ENCODE results near the gene PLEKHG5.

DNA sequence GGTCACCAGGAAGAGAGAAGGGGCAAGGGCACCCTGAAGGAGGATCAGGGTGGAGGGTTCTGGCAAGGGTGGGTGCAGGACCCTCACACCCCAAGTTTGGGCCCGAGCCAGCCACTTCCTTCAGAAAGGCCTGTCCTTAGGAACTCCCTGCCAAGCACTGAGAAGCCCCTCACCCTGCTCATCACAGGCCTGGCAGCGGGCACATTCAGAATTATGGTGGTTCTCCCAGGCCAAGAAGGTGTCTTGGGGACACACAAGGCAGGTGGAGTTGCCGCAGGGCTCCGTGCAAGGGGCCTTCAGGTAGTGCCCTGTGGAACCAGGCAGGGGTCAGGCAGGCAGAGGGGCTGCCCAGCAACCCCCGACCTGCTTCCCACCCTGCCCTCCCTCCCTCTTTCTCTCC, 26.6 kb downstream of the PLEKHG5 start:
- TF ChIP-seq SIN3A (IDR thresholded peaks at IDR 0.05; ENCODE audit: low read depth, low read length) (no peak), EP300 (IDR thresholded peaks at IDR 0.05; ENCODE audit: borderline replicate concordance in 1 of 2, control insufficient read depth in 1 of 2, low read depth in 2 of 2, low read length in 2 of 2) (no peak), JUNB (IDR thresholded peaks at IDR 0.05) (no peak), EZH2 (IDR thresholded peaks at IDR 0.05; ENCODE audit: borderline replicate concordance, control insufficient read depth, low read depth, low read length) (no peak)
- TF ChIP-seq, protein P1, sequence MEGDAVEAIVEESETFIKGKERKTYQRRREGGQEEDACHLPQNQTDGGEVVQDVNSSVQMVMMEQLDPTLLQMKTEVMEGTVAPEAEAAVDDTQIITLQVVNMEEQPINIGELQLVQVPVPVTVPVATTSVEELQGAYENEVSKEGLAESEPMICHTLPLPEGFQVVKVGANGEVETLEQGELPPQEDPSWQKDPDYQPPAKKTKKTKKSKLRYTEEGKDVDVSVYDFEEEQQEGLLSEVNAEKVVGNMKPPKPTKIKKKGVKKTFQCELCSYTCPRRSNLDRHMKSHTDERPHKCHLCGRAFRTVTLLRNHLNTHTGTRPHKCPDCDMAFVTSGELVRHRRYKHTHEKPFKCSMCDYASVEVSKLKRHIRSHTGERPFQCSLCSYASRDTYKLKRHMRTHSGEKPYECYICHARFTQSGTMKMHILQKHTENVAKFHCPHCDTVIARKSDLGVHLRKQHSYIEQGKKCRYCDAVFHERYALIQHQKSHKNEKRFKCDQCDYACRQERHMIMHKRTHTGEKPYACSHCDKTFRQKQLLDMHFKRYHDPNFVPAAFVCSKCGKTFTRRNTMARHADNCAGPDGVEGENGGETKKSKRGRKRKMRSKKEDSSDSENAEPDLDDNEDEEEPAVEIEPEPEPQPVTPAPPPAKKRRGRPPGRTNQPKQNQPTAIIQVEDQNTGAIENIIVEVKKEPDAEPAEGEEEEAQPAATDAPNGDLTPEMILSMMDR (IDR thresholded peaks at IDR 0.05 in 2 of 3, conservative IDR thresholded peaks at IDR 0.05 in 1 of 3; ENCODE audit: control insufficient read depth in 2 of 3, extremely low read depth in 1 of 3, insufficient read depth in 1 of 3, low read depth in 3 of 3, low read length in 3 of 3), result no peak
- TF ChIP-seq, protein P2, sequence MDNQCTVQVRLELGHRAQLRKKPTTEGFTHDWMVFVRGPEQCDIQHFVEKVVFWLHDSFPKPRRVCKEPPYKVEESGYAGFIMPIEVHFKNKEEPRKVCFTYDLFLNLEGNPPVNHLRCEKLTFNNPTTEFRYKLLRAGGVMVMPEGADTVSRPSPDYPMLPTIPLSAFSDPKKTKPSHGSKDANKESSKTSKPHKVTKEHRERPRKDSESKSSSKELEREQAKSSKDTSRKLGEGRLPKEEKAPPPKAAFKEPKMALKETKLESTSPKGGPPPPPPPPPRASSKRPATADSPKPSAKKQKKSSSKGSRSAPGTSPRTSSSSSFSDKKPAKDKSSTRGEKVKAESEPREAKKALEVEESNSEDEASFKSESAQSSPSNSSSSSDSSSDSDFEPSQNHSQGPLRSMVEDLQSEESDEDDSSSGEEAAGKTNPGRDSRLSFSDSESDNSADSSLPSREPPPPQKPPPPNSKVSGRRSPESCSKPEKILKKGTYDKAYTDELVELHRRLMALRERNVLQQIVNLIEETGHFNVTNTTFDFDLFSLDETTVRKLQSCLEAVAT (IDR thresholded peaks at IDR 0.05), result no peak
- TF ChIP-seq, protein P3, sequence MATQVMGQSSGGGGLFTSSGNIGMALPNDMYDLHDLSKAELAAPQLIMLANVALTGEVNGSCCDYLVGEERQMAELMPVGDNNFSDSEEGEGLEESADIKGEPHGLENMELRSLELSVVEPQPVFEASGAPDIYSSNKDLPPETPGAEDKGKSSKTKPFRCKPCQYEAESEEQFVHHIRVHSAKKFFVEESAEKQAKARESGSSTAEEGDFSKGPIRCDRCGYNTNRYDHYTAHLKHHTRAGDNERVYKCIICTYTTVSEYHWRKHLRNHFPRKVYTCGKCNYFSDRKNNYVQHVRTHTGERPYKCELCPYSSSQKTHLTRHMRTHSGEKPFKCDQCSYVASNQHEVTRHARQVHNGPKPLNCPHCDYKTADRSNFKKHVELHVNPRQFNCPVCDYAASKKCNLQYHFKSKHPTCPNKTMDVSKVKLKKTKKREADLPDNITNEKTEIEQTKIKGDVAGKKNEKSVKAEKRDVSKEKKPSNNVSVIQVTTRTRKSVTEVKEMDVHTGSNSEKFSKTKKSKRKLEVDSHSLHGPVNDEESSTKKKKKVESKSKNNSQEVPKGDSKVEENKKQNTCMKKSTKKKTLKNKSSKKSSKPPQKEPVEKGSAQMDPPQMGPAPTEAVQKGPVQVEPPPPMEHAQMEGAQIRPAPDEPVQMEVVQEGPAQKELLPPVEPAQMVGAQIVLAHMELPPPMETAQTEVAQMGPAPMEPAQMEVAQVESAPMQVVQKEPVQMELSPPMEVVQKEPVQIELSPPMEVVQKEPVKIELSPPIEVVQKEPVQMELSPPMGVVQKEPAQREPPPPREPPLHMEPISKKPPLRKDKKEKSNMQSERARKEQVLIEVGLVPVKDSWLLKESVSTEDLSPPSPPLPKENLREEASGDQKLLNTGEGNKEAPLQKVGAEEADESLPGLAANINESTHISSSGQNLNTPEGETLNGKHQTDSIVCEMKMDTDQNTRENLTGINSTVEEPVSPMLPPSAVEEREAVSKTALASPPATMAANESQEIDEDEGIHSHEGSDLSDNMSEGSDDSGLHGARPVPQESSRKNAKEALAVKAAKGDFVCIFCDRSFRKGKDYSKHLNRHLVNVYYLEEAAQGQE (IDR thresholded peaks at IDR 0.05; ENCODE audit: low read depth, low read length), result no peak
- TF ChIP-seq, protein P4, sequence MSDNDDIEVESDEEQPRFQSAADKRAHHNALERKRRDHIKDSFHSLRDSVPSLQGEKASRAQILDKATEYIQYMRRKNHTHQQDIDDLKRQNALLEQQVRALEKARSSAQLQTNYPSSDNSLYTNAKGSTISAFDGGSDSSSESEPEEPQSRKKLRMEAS (IDR thresholded peaks at IDR 0.05; ENCODE audit: low read depth, low read length), result no peak

Measured in GM12878 (cell line).